ENCODE measurements around the gene SPG7. TPM values are rescaled to one million over a fixed set of nuclear protein-coding genes. Genes with fewer than 3 reads are reported as not detected.

Gene SPG7
- total RNA-seq, 1 experiment from 2014 or later, result 160 TPM

DNA sequence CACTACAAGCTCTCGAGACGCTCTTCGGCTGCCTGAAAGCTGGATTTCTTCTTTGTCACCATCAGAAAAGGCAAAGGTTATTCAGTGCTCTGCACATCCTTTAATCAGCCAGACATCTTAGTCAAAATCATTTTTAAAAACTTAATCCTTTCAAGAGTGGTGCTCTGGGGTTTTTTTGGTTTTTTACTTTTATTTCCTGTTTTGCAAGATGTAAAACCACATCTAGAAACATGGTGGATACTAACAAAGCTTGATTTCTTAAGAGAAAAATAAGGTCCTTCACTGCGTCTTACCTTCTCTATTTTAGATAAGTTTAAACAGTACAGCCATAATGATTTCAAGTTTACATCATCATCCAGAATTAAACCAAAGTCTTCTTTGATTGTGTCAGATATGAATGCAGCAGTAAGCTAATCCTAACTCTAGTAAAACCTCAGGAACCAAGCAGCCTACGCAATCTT, 24.1 kb upstream of the SPG7 start:
- Histone ChIP-seq H3K27me3 (ENCODE audit: insufficient read depth, low read depth) (no peaks in the 10 kb centered on the region), H3K4me1 (replicated peaks; ENCODE audit: insufficient read depth) (peaks cover 60% of the 10 kb centered on the region), H3K27ac (no peak overlapping the region), H3K4me3 (no peak overlapping the region), H3K9me3 (ENCODE audit: insufficient read depth, low read depth) (no peaks in the 10 kb centered on the region), H3K79me2 (ENCODE audit: low read depth) (peaks cover 100% of the 10 kb centered on the region), H3K36me3 (ENCODE audit: low read depth) (peaks cover 15% of the 10 kb centered on the region), H2AFZ (no peak overlapping the region), H4K20me1 (ENCODE audit: insufficient read depth) (peaks cover 98% of the 10 kb centered on the region), H3K9me2 (ENCODE audit: insufficient read depth) (no peaks in the 10 kb centered on the region), H3K4me2 (0 out of 2 replicates have a peak overlapping the region, but pooled peaks have one; percentile 16), H3F3A (ENCODE audit: insufficient read depth, low read depth) (peaks cover 44% of the 10 kb centered on the region; the same call in 1 of the 2 replicates)
- ChIA-PET CTCF (no interaction called here), POLR2A (ENCODE audit: unreplicated experiment) (no interaction called here)
- no peak for TF ChIP-seq EZH2 (IDR thresholded peaks at IDR 0.05; ENCODE audit: low read depth)
- TF ChIP-seq, protein P1, sequence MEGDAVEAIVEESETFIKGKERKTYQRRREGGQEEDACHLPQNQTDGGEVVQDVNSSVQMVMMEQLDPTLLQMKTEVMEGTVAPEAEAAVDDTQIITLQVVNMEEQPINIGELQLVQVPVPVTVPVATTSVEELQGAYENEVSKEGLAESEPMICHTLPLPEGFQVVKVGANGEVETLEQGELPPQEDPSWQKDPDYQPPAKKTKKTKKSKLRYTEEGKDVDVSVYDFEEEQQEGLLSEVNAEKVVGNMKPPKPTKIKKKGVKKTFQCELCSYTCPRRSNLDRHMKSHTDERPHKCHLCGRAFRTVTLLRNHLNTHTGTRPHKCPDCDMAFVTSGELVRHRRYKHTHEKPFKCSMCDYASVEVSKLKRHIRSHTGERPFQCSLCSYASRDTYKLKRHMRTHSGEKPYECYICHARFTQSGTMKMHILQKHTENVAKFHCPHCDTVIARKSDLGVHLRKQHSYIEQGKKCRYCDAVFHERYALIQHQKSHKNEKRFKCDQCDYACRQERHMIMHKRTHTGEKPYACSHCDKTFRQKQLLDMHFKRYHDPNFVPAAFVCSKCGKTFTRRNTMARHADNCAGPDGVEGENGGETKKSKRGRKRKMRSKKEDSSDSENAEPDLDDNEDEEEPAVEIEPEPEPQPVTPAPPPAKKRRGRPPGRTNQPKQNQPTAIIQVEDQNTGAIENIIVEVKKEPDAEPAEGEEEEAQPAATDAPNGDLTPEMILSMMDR (conservative IDR thresholded peaks at IDR 0.05), result no peak
- no peak for DNase-seq
- BruUV-seq (replicated peaks), result no TSS peak
- intact Hi-C loops (cut with micrococcal nuclease; ENCODE audit: unreplicated experiment), result no loop called here

- Histone ChIP-seq H3K27me3 (ENCODE audit: insufficient read depth, low read depth) (no peaks in the 10 kb centered on the region), H3K36me3 (ENCODE audit: low read depth) (peaks cover 15% of the 10 kb centered on the region), H3F3A (ENCODE audit: insufficient read depth, low read depth) (peaks cover 38% of the 10 kb centered on the region; the same call in 1 of the 2 replicates), H2AFZ (no peak overlapping the region), H3K4me1 (replicated peaks; ENCODE audit: insufficient read depth) (peaks cover 51% of the 10 kb centered on the region), H3K9me2 (ENCODE audit: insufficient read depth) (no peaks in the 10 kb centered on the region), H3K4me2 (peak overlapping the region; percentile 7; the same call in 1 of the 2 replicates), H3K4me3 (no peak overlapping the region), H3K9me3 (ENCODE audit: insufficient read depth, low read depth) (no peaks in the 10 kb centered on the region), H4K20me1 (ENCODE audit: insufficient read depth) (peaks cover 88% of the 10 kb centered on the region), H3K27ac (no peak overlapping the region; the same call in 1 of the 2 replicates), H3K79me2 (ENCODE audit: low read depth) (peaks cover 94% of the 10 kb centered on the region)
- POLR2A ChIA-PET (ENCODE audit: unreplicated experiment), result no interaction called here
- intact Hi-C loops (cut with micrococcal nuclease; ENCODE audit: unreplicated experiment), result no loop called here
- no TSS peak for BruUV-seq (replicated peaks)
- no peak for TF ChIP-seq EZH2 (IDR thresholded peaks at IDR 0.05; ENCODE audit: low read depth)
- TF ChIP-seq, protein P1 (conservative IDR thresholded peaks at IDR 0.05), result no peak
- CTCF ChIA-PET, result interaction anchor here (0.6 kb wide), 1 partner anchor 148 kb away, joined by 13 read pairs; no protein-coding TSS in a partner anchor
- DNase-seq, result no peak
Measured at GRCh38 chr16:89484923-89485679, 23.1 kb upstream of the SPG7 start.

DNA sequence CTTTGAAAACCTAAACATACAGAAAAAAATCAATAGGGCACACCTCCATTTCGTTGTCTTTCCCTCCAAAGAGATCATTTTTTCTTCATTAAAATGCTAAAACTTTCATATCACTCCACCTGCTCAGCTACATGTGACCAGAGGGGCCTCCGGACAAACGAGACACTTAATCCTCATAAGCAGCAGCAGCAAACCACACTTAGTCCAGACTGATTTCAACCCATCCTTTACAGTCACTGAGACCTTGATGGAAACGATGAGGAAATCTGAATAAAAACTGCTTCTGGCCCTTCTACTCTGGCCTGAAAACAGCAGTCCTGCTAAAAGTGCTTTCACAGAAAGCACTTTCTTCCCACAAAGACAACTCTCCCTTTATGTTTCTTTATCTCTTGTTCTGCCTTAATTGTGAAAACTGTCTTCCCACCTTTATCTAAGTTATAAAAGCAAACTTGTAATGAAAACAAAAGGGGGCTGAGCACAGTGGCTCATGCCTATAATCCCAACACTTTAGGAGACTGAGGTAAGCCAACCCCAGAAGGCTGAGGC, 22.4 kb upstream of the SPG7 start:
- Histone ChIP-seq H2AFZ (no peak overlapping the region), H4K20me1 (ENCODE audit: insufficient read depth) (peaks cover 81% of the 10 kb centered on the region), H3K4me1 (replicated peaks; ENCODE audit: insufficient read depth) (peaks cover 45% of the 10 kb centered on the region)

More for the DNA sequence above, 22.4 kb upstream of the SPG7 start:
- Histone ChIP-seq H3F3A (ENCODE audit: insufficient read depth, low read depth) (peaks cover 34% of the 10 kb centered on the region; the same call in 1 of the 2 replicates), H3K27me3 (ENCODE audit: insufficient read depth, low read depth) (no peaks in the 10 kb centered on the region), H3K4me2 (peak overlapping the region; percentile 7), H3K4me3 (no peak overlapping the region), H3K9me3 (ENCODE audit: insufficient read depth, low read depth) (no peaks in the 10 kb centered on the region), H3K36me3 (ENCODE audit: low read depth) (peaks cover 15% of the 10 kb centered on the region), H3K27ac (peak overlapping the region; percentile 11; the same call in 1 of the 2 replicates), H3K9me2 (ENCODE audit: insufficient read depth) (no peaks in the 10 kb centered on the region), H3K79me2 (ENCODE audit: low read depth) (peaks cover 87% of the 10 kb centered on the region)
- no peak for TF ChIP-seq EZH2 (IDR thresholded peaks at IDR 0.05; ENCODE audit: low read depth)
- TF ChIP-seq, protein P1 (conservative IDR thresholded peaks at IDR 0.05), result no peak
- ChIA-PET POLR2A (ENCODE audit: unreplicated experiment) (no interaction called here), CTCF (interaction anchor here (0.6 kb wide), 1 partner anchor 149 kb away, joined by 13 read pairs; no protein-coding TSS in a partner anchor)
- no peak for DNase-seq
- intact Hi-C loops (cut with micrococcal nuclease; ENCODE audit: unreplicated experiment), result no loop called here
- BruUV-seq (replicated peaks), result no TSS peak

Data from PC-9 (cell line).